ENCODE measurements around the gene ICOSLG.
"Not testable (repeated sequence)": the region's sequence is repeated elsewhere in the genome, so short reads cannot be mapped to it uniquely, and the experiment has no call there.

ICOSLG gene

GRCh38 chr21:44184862-44185261 is 55.9 kb downstream of the ICOSLG start:
- H3K9ac ChIP-seq (ENCODE audit: low read length); H3K4me1 ChIP-seq (ENCODE audit: control insufficient read depth, insufficient read depth, low read length); H3K27me3 ChIP-seq (ENCODE audit: control insufficient read depth, insufficient read depth, low read length); H3K36me3 ChIP-seq (ENCODE audit: control insufficient read depth, insufficient read depth, low read length); H3K9me3 ChIP-seq (ENCODE audit: control insufficient read depth, low read length); H3K4me3 ChIP-seq (ENCODE audit: low read length): not testable (repeated sequence)

- not testable (repeated sequence) for H3K4me3 ChIP-seq (ENCODE audit: low read length); H3K27me3 ChIP-seq (ENCODE audit: control insufficient read depth, insufficient read depth, low read length); H3K4me1 ChIP-seq (ENCODE audit: control insufficient read depth, insufficient read depth, low read length); H3K9me3 ChIP-seq (ENCODE audit: control insufficient read depth, low read length); H3K9ac ChIP-seq (ENCODE audit: low read length); H3K36me3 ChIP-seq (ENCODE audit: control insufficient read depth, insufficient read depth, low read length)
Measured at GRCh38 chr21:44182202-44182601, 58.5 kb downstream of the ICOSLG start.

- not testable (repeated sequence) for H3K27me3 ChIP-seq (ENCODE audit: control insufficient read depth, insufficient read depth, low read length); H3K9ac ChIP-seq (ENCODE audit: low read length); H3K4me1 ChIP-seq (ENCODE audit: control insufficient read depth, insufficient read depth, low read length); H3K36me3 ChIP-seq (ENCODE audit: control insufficient read depth, insufficient read depth, low read length); H3K9me3 ChIP-seq (ENCODE audit: control insufficient read depth, low read length); H3K4me3 ChIP-seq (ENCODE audit: low read length)
Measured at GRCh38 chr21:44181506-44181905, 59.2 kb downstream of the ICOSLG start.

- H3K9me3 ChIP-seq (ENCODE audit: control insufficient read depth, low read length); H3K36me3 ChIP-seq (ENCODE audit: control insufficient read depth, insufficient read depth, low read length); H3K27me3 ChIP-seq (ENCODE audit: control insufficient read depth, insufficient read depth, low read length); H3K4me3 ChIP-seq (ENCODE audit: low read length); H3K9ac ChIP-seq (ENCODE audit: low read length); H3K4me1 ChIP-seq (ENCODE audit: control insufficient read depth, insufficient read depth, low read length): not testable (repeated sequence)
Measured at GRCh38 chr21:44176127-44176526, 64.6 kb downstream of the ICOSLG start.

GRCh38 chr21:44175189-44175588 is 65.6 kb downstream of the ICOSLG start:
- not testable (repeated sequence) for H3K4me3 ChIP-seq (ENCODE audit: low read length); H3K36me3 ChIP-seq (ENCODE audit: control insufficient read depth, insufficient read depth, low read length)

More at GRCh38 chr21:44175189-44175588, 65.6 kb downstream of the ICOSLG start:
- H3K27me3 ChIP-seq (ENCODE audit: control insufficient read depth, insufficient read depth, low read length); H3K9me3 ChIP-seq (ENCODE audit: control insufficient read depth, low read length); H3K4me1 ChIP-seq (ENCODE audit: control insufficient read depth, insufficient read depth, low read length); H3K9ac ChIP-seq (ENCODE audit: low read length): not testable (repeated sequence)
